SK-N-SH (cell line): Measurements from ENCODE around the gene TNFRSF4. TPM values are rescaled to one million over a fixed set of nuclear protein-coding genes. Genes with fewer than 3 reads are reported as not detected.

Experiments used
- CTCF ChIA-PET: fragments of 300-600, 350-600 bp; formaldehyde crosslinking; extraction: SDS; loops from one replicate; lab custom pipeline; 2021; lab: Yijun Ruan, JAX
- POLR2A ChIA-PET: fragments of 350-600 bp; sonication (Branson Sonifier 250); formaldehyde crosslinking; extraction: SDS; loops from one replicate; lab custom pipeline; 2020; ENCODE audit warnings: antibody characterized with exemption, inconsistent platforms; lab: Yijun Ruan, JAX
- DNase-seq: peaks from one replicate; pipeline ENCODE4 v3.0.0; 2012
- H2AFZ ChIP-seq: fragments of 200-600 bp; sonication (generic); 2 replicates; pipeline ENCODE4 v1.8.1; 2016; ENCODE audit warnings: antibody characterized with exemption, mild to moderate bottlenecking, low read depth
- H3F3A ChIP-seq: fragments of 200-600 bp; sonication (generic); replicated peaks from 2 replicates; pipeline ENCODE3; 2016; ENCODE audit warnings: antibody characterized with exemption, mild to moderate bottlenecking; ENCODE audit not compliant: insufficient read depth
- H3K27ac ChIP-seq, 2 experiments: fragments of 200-500 bp in 1 of 2; fragments of 200-600 bp in 1 of 2; sonication (Bioruptor generic) in 1 of 2; sonication (generic), shearing (Covaris generic) in 1 of 2; 2 replicates each; pipeline versions ENCODE4 v1.5.1 to v1.6.1; 2014 to 2016; ENCODE audit warnings: low read depth in 2 of 2, inconsistent platforms in 1 of 2, low read length in 1 of 2, mild to moderate bottlenecking in 1 of 2, mixed read lengths in 1 of 2
- H3K27me3 ChIP-seq: fragments of 200-600 bp; sonication (generic), shearing (Covaris generic); 2 replicates; pipeline ENCODE4 v1.6.1; 2016; ENCODE audit warnings: mixed run types; ENCODE audit not compliant: insufficient read depth
- H3K36me3 ChIP-seq, 2 experiments: fragments of 200-500 bp in 1 of 2; fragments of 200-600 bp in 1 of 2; sonication (Bioruptor generic) in 1 of 2; sonication (generic) in 1 of 2; replicated peaks in 1 of 2; 2 replicates each; pipeline versions ENCODE3 to v1.5.1; 2014 to 2016; ENCODE audit warnings: low read length in 1 of 2, mild to moderate bottlenecking in 1 of 2; ENCODE audit not compliant: insufficient read depth in 2 of 2, control insufficient read depth in 1 of 2
- H3K4me1 ChIP-seq, 2 experiments: fragments of 200-500 bp in 1 of 2; fragments of 200-600 bp in 1 of 2; sonication (Bioruptor generic) in 1 of 2; sonication (generic), shearing (Covaris generic) in 1 of 2; 2 replicates each; pipeline versions ENCODE4 v1.5.1 to v1.6.1; 2014 to 2016; ENCODE audit warnings: low read depth in 1 of 2, low read length in 1 of 2, mixed run types in 1 of 2; ENCODE audit not compliant: insufficient read depth in 2 of 2, control insufficient read depth in 1 of 2
- H3K4me2 ChIP-seq: fragments of 200-600 bp; sonication (generic), shearing (Covaris generic); 2 replicates; pipeline ENCODE4 v1.6.1; 2017; ENCODE audit warnings: mixed run types
- H3K4me3 ChIP-seq, 2 experiments: fragments of 200-500 bp in 1 of 2; fragments of 200-600 bp in 1 of 2; sonication (Bioruptor generic) in 1 of 2; sonication (generic), shearing (Covaris generic) in 1 of 2; 2 replicates each; pipeline versions ENCODE4 v1.5.1 to v1.8.1; 2014 to 2016; ENCODE audit warnings: low read depth in 2 of 2, inconsistent platforms in 1 of 2, low read length in 1 of 2, mild to moderate bottlenecking in 1 of 2, mixed read lengths in 1 of 2, moderate library complexity in 1 of 2
- H3K79me2 ChIP-seq: fragments of 200-600 bp; sonication (generic); 2 replicates; pipeline ENCODE4 v1.8.1; 2017; ENCODE audit warnings: mild to moderate bottlenecking; ENCODE audit not compliant: insufficient read depth
- H3K9ac ChIP-seq: fragments of 200-600 bp; sonication (generic); 2 replicates; pipeline ENCODE4 v1.6.1; 2017; ENCODE audit warnings: mixed run types
- H3K9me2 ChIP-seq: fragments of 200-600 bp; sonication (generic); 2 replicates; pipeline ENCODE4 v1.6.1; 2017; ENCODE audit warnings: mixed run types
- H3K9me3 ChIP-seq: fragments of 200-600 bp; sonication (generic); 2 replicates; pipeline ENCODE4 v1.6.1; 2017; ENCODE audit warnings: mixed run types, mild to moderate bottlenecking, moderate library complexity
- H4K20me1 ChIP-seq: fragments of 200-600 bp; sonication (generic); 2 replicates; pipeline ENCODE4 v1.6.1; 2017; ENCODE audit warnings: mild to moderate bottlenecking, mixed run types; ENCODE audit not compliant: insufficient read depth
- CHD2 ChIP-seq: fragments of 150-350 bp; IDR thresholded peaks from 2 replicates; pipeline ENCODE4 v1.6.1; 2018; ENCODE audit warnings: low read length; ENCODE audit not compliant: partially characterized antibody
- ELF1 ChIP-seq: IDR thresholded peaks from 2 replicates; pipeline ENCODE4 v1.4.0; 2012
- FOSL2 ChIP-seq: IDR thresholded peaks from 2 replicates; pipeline ENCODE4 v1.4.0; 2012; ENCODE audit warnings: low read depth, mild to moderate bottlenecking, moderate library complexity, borderline replicate concordance
- IRF3 ChIP-seq: fragments of 150-350 bp; IDR thresholded peaks from 2 replicates; pipeline ENCODE4 v1.6.1; 2016; ENCODE audit warnings: mild to moderate bottlenecking, low read depth, low read length
- MEF2A ChIP-seq: IDR thresholded peaks from 2 replicates; pipeline ENCODE4 v1.4.0; 2012; ENCODE audit warnings: low read depth, borderline replicate concordance
- POLR2AphosphoS5 ChIP-seq: IDR thresholded peaks from 2 replicates; pipeline ENCODE4 v1.6.1; 2012; ENCODE audit warnings: low read depth, low read length
- REST ChIP-seq: IDR thresholded peaks from 2 replicates; pipeline ENCODE4 v1.6.1; 2012; ENCODE audit warnings: mild to moderate bottlenecking, low read depth, low read length, moderate library complexity
- TAF1 ChIP-seq: IDR thresholded peaks from 2 replicates; pipeline ENCODE4 v1.6.1; 2012; ENCODE audit warnings: low read depth, mild to moderate bottlenecking, low read length, moderate library complexity, borderline replicate concordance
- USF2 ChIP-seq: fragments of 150-350 bp; IDR thresholded peaks from 2 replicates; pipeline ENCODE4 v1.6.1; 2017; ENCODE audit warnings: antibody characterized with exemption, low read length, low read depth, borderline replicate concordance
- WGBS: methylation state at CpG from one replicate; pipeline ENCODE4 v1.1.6; 2017; ENCODE audit warnings: low lambda C conversion rate; 5-methylcytosine and 5-hydroxymethylcytosine counted together
- polyA plus RNA-seq, 3 experiments: library from polyadenylated mRNA; depleted of rRNA; stranded (reverse); fragments of >200 nt; gene quantifications; 2 replicates each; pipeline ENCODE4 v1.2.3, GENCODE V29; 2012

The TNFRSF4 gene
- polyA plus RNA-seq, 1 of the 3 experiments (the other 2 are of a cell fraction): not detected

GRCh38 chr1:1166642-1167397 lies 47.1 kb downstream of the TNFRSF4 start (continued):
- no peak for TF ChIP-seq REST
- no peak for TF ChIP-seq FOSL2
- TF ChIP-seq POLR2AphosphoS5: no peak
- TF ChIP-seq TAF1: no peak
- no peak for TF ChIP-seq ELF1
- no peak for TF ChIP-seq USF2
- TF ChIP-seq CHD2: no peak

GRCh38 chr1:1165900-1166421 lies 48.0 kb downstream of the TNFRSF4 start:
- Histone ChIP-seq H3K9me3 (no peaks in the 10 kb centered on the region), H4K20me1 (no peaks in the 10 kb centered on the region), H2AFZ (no peak overlapping the region), H3K4me1 (no peaks in the 10 kb centered on the region), H3K79me2 (no peaks in the 10 kb centered on the region), H3F3A (no peaks in the 10 kb centered on the region), H3K36me3 (no peaks in the 10 kb centered on the region), H3K9ac (no peak overlapping the region), H3K27me3 (no peaks in the 10 kb centered on the region), H3K4me3 (no peak overlapping the region), H3K27ac (no peak overlapping the region), H3K4me2 (no peak overlapping the region), H3K9me2 (no peaks in the 10 kb centered on the region)
- WGBS: 76% methylated on average over 10 of the region's 23 CpGs
- CTCF ChIA-PET: no interaction called here
- POLR2A ChIA-PET: no interaction called here
- no peak for TF ChIP-seq ELF1
- TF ChIP-seq IRF3: no peak
- no peak for TF ChIP-seq MEF2A
- no peak for DNase-seq
